NB4 (cell line): ENCODE results near the gene ACVR2A.

Source experiments
- CTCF ChIP-seq: IDR thresholded peaks from one replicate; pipeline ENCODE4 v1.5.1; 2012; ENCODE audit warnings: low read depth, low read length
- POLR2A ChIP-seq: IDR thresholded peaks from 2 replicates; pipeline ENCODE4 v1.6.1; 2011; ENCODE audit warnings: mild to moderate bottlenecking; ENCODE audit not compliant: insufficient read length; ENCODE audit errors: extremely low read depth

GRCh38 chr2:147827088-147827375 is 17.8 kb upstream of the ACVR2A start:
- no peak for TF ChIP-seq CTCF
- TF ChIP-seq POLR2A: no peak
